ENCODE data around the gene OPN1MW3.
"Not testable (repeated sequence)": the region's sequence is repeated elsewhere in the genome, so short reads cannot be mapped to it uniquely, and the experiment has no call there.

The OPN1MW3 gene

DNA sequence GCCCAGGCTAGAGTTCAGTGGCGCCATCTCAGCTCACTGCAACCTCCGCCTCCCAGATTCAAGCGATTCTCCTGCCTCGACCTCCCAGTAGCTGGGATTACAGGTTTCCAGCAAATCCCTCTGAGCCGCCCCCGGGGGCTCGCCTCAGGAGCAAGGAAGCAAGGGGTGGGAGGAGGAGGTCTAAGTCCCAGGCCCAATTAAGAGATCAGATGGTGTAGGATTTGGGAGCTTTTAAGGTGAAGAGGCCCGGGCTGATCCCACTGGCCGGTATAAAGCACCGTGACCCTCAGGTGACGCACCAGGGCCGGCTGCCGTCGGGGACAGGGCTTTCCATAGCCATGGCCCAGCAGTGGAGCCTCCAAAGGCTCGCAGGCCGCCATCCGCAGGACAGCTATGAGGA is at the start of gene OPN1MW3:
Gene OPN1MW3, plus strand, starts transcription at position 301 of the 400 bp plus-strand sequence. Its CDS starts 38 bp downstream, at position 339.
- DNase-seq, result not testable (repeated sequence)

- not testable (repeated sequence) for DNase-seq
These were observed 47.5 kb upstream of the OPN1MW3 start for GRCh38 chrX:154209670-154210418.

DNA sequence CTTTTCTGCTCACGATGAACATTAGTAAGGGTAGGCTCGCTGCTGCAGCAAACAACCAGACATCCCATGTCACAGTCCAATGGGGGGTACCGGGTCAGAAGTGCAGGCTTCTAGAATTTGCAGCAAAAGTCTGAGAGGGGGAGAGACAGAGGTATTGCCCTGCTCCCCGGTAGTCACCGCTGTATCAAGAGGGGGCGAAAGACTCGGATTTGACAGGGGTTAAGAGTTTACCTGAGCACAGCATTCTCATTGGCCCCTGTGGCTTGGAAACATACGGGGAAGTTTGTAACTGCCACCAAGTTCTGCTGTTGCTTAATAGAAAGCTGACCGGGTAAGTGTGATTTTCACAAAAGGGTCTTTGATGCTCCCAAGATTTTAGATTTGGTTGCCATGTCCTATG is 46.3 kb upstream of the OPN1MW3 start:
- not testable (repeated sequence) for DNase-seq

DNA sequence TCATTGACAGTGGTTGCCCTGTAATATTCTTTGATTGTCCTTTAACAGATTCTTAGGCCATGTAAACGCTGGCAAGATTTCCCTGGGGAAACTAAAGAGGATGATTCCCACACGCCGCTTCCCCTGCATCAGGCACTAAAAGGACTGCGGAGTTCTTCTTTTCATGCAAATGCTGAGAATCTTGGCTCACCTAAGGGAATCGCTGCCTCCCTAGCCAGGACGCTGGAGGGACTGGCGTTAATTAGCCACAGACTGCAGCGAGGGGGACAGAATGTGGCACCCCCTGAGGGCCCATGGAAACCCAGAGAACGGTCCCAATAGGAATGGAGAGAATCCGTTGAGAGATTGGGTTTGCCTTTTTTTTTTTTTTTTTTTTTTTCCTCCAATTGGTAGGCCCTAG is 45.9 kb upstream of the OPN1MW3 start:
- DNase-seq, result not testable (repeated sequence)

DNA sequence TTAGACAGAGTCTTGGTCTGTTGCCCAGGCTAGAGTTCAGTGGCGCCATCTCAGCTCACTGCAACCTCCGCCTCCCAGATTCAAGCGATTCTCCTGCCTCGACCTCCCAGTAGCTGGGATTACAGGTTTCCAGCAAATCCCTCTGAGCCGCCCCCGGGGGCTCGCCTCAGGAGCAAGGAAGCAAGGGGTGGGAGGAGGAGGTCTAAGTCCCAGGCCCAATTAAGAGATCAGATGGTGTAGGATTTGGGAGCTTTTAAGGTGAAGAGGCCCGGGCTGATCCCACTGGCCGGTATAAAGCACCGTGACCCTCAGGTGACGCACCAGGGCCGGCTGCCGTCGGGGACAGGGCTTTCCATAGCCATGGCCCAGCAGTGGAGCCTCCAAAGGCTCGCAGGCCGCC is 37.9 kb upstream of the OPN1MW3 start, which contains the start of gene OPN1MW2:
Gene OPN1MW2, plus strand, starts transcription at position 301 of the 400 bp plus-strand sequence. Its CDS starts 60 bp downstream, at position 361.
- DNase-seq, result not testable (repeated sequence)

GRCh38 chrX:154225292-154225691 is 32.1 kb upstream of the OPN1MW3 start:
- not testable (repeated sequence) for DNase-seq

- DNase-seq, result not testable (repeated sequence)
These were observed 30.7 kb upstream of the OPN1MW3 start for GRCh38 chrX:154226706-154227105.

- DNase-seq, result not testable (repeated sequence)
These were observed 25.9 kb upstream of the OPN1MW3 start for GRCh38 chrX:154231443-154231842.

- DNase-seq, result not testable (repeated sequence)
These were observed 23.8 kb upstream of the OPN1MW3 start for GRCh38 chrX:154233620-154234019.

- DNase-seq, result not testable (repeated sequence)
These were observed 18.3 kb upstream of the OPN1MW3 start for GRCh38 chrX:154238939-154239559.

DNA sequence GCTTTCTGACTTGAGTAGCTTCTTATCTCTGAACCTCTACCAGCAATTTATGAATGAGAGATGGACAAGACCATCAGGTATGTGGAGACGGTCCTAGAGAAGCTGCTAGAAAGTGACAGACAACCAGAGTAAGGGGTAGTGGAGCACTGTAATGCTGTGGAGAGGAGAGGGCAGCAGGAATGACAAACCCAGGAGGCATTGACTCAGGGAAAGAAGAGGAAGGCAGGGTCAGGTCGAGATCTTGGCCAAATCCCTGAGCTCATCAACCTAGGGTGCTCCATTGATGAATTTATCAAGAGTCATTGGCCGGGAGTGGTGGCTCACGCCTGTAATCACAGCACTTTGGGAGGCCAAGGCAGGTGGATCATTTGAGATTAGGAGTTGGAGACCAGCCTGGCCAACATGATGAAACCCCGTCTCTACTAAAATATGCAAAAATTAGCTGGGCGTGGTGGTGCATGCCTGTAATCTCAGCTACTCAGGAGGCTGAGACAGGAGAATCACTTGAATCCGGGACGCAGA is 17.3 kb upstream of the OPN1MW3 start:
- DNase-seq, result not testable (repeated sequence)

GRCh38 chrX:154247377-154248045 is 9.9 kb upstream of the OPN1MW3 start:
- DNase-seq, result not testable (repeated sequence)

GRCh38 chrX:154248076-154248475 is 9.3 kb upstream of the OPN1MW3 start:
- DNase-seq, result not testable (repeated sequence)

DNA sequence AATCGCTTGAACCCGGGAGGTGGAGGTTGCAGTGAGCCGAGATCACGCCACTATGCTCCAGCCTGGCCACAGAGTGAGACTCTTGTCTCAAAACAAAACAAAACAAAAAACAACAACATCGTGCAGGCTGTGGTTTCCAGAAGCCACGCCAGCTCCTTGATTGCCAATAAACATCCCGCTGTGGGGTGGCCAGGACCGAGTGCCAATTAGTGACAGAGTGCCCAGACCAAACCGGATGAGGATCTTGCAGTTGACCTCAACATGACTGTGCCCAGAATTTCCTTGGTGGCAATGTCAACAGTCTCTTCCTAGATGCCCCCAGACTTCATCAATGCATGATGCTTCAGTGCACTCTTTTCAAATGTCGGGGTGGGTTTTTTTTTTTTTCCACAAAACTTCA is 1.3 kb downstream of the OPN1MW3 start:
- not testable (repeated sequence) for DNase-seq

- not testable (repeated sequence) for DNase-seq
These were observed 5.7 kb downstream of the OPN1MW3 start for GRCh38 chrX:154263072-154263471.

GRCh38 chrX:154269245-154269644 is 11.9 kb downstream of the OPN1MW3 start:
- DNase-seq, result not testable (repeated sequence)

- not testable (repeated sequence) for DNase-seq
These were observed 27.3 kb downstream of the OPN1MW3 start for GRCh38 chrX:154284489-154285338.

GRCh38 chrX:154286406-154286805 is 29.0 kb downstream of the OPN1MW3 start:
- not testable (repeated sequence) for DNase-seq

GRCh38 chrX:154294791-154295574 is 37.6 kb downstream of the OPN1MW3 start, which contains the start of gene TEX28:
Gene TEX28, minus strand, starts transcription at chrX:154295124. Its CDS starts 3,007 bp downstream, at chrX:154292117.
- DNase-seq, result no peak

DNA sequence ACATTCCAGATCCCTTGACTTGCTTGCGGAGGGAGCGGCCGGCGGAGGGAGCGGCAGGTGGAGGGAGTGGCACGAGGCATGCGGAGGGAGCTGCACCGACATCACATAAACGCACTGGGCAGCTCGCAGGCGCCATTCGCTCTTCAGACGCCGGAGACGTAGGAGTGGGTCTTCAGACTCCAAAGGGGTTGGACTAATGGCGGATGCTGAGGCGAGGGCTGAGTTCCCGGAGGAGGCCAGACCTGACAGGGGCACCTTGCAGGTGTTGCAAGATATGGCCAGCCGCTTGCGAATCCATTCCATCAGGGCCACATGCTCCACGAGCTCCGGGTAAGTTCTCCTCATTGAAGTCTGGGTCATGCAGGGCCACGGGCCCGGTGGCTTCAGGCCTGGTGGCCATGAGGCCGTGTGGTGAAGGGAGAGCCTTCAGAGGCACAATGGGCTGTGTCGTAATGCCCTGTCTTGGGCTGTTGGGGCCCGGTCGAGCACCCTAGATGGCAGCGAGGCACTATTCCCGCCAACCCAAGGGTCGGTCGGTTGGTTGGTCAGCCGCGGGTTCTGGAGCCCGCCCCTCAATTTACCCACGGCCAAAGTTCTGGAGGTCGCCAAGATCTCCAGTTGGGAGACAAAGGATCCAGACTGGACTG is 38.4 kb downstream of the OPN1MW3 start, which contains the start of gene TKTL1:
Gene TKTL1, plus strand, starts transcription at position 132 of the 647 bp plus-strand sequence. Its CDS starts 65 bp downstream, at position 197.
- no peak for DNase-seq
